GM12873 (cell line): ENCODE data around the gene SNX11.

Source experiments
- CTCF ChIP-seq: IDR thresholded peaks from 2 replicates; pipeline ENCODE4 v1.5.1; 2012; ENCODE audit warnings: low read depth, mild to moderate bottlenecking, moderate library complexity, low read length, control low read depth; ENCODE audit not compliant: insufficient read depth; ENCODE audit errors: missing control alignments

SNX11 gene

GRCh38 chr17:48143629-48144028, 36.1 kb downstream of the SNX11 start:
- TF ChIP-seq CTCF, result no peak

GRCh38 chr17:48144231-48144630, 36.7 kb downstream of the SNX11 start:
- no peak for TF ChIP-seq CTCF

GRCh38 chr17:48144976-48145798, 37.6 kb downstream of the SNX11 start:
- TF ChIP-seq CTCF, result no peak

GRCh38 chr17:48148029-48148770, 40.6 kb downstream of the SNX11 start:
- no peak for TF ChIP-seq CTCF

- no peak for TF ChIP-seq CTCF
Observed at GRCh38 chr17:48148854-48149786, 41.6 kb downstream of the SNX11 start.

GRCh38 chr17:48149787-48150463, 42.4 kb downstream of the SNX11 start:
- no peak for TF ChIP-seq CTCF
